ENCODE measurements around the gene CAMK4. TPM values are rescaled to one million over a fixed set of nuclear protein-coding genes. Genes with fewer than 3 reads are reported as not detected.
"Not testable (repeated sequence)": the region's sequence is repeated elsewhere in the genome, so short reads cannot be mapped to it uniquely, and the experiment has no call there.

Gene CAMK4
- total RNA-seq, 1 experiment from 2014 or later: 10.2 TPM

GRCh38 chr5:111353035-111353434 lies 128.9 kb downstream of the CAMK4 start:
- Histone ChIP-seq H3K79me2 (ENCODE audit: insufficient read depth, low read length) (no peaks in the 10 kb centered on the region), H3K36me3 (ENCODE audit: control insufficient read depth in 1 of 2, insufficient read depth in 2 of 2, low read length in 2 of 2) (no peaks in the 10 kb centered on the region), H3K4me3 (replicated peaks in 1 of 2; ENCODE audit: low read depth in 1 of 2, low read length in 2 of 2) (no peak overlapping the region), H2AFZ (ENCODE audit: low read depth, low read length, poor library complexity, severe bottlenecking) (no peak overlapping the region), H3K9me2 (ENCODE audit: insufficient read depth) (no peaks in the 10 kb centered on the region), H3K27ac (ENCODE audit: low read depth, low read length) (no peak overlapping the region), H3K9ac (ENCODE audit: low read length) (no peak overlapping the region), H3K27me3 (ENCODE audit: insufficient read depth, low read length) (no peaks in the 10 kb centered on the region), H4K20me1 (ENCODE audit: insufficient read depth) (no peaks in the 10 kb centered on the region), H3K4me1 (ENCODE audit: control insufficient read depth in 1 of 2, insufficient read depth in 2 of 2, low read length in 2 of 2) (no peaks in the 10 kb centered on the region), H3K4me2 (ENCODE audit: low read length) (no peak overlapping the region), H3K9me3 (ENCODE audit: control insufficient read depth in 1 of 2, insufficient read depth in 1 of 2, low read depth in 1 of 2, low read length in 2 of 2) (no peaks in the 10 kb centered on the region)
- DNase-seq (ENCODE audit: low read depth, low spot score) (no peak), ATAC-seq (no peak)
- intact Hi-C loops (cut with micrococcal nuclease): no loop called here
- CTCF ChIA-PET: no interaction called here
- TF ChIP-seq REST (IDR thresholded peaks at IDR 0.05; ENCODE audit: low read depth) (no peak), SRF (IDR thresholded peaks at IDR 0.05; ENCODE audit: low read depth) (no peak), POLR2A (IDR thresholded peaks at IDR 0.05; ENCODE audit: borderline replicate concordance, extremely low read depth, insufficient read depth, insufficient read length) (no peak), CBX3 (IDR thresholded peaks at IDR 0.05; ENCODE audit: low read depth) (no peak), ZNF274 (IDR thresholded peaks at IDR 0.05; ENCODE audit: low read depth, low read length) (no peak), EZH2 (IDR thresholded peaks at IDR 0.05) (no peak), EZH2phosphoT487 (IDR thresholded peaks at IDR 0.05; ENCODE audit: borderline replicate concordance) (no peak), ZBTB33 (IDR thresholded peaks at IDR 0.05; ENCODE audit: extremely low read depth, insufficient replicate concordance, low read length) (no peak), FOSL1 (IDR thresholded peaks at IDR 0.05; ENCODE audit: low read depth) (no peak), SIN3A (IDR thresholded peaks at IDR 0.05; ENCODE audit: low read depth) (no peak), EGR1 (IDR thresholded peaks at IDR 0.05; ENCODE audit: low read depth) (no peak), CEBPB (IDR thresholded peaks at IDR 0.05; ENCODE audit: low read depth) (no peak)
- no TSS peak for BruUV-seq (replicated peaks)
- POLR2A ChIA-PET: no interaction called here
- RAD21 ChIA-PET (ENCODE audit: low non-redundant PET in 1 of 2, low total read pairs in 2 of 2, uncharacterized antibody in 2 of 2, unreplicated experiment in 2 of 2): no interaction called here

- ATAC-seq; H3K9ac ChIP-seq (ENCODE audit: low read length); H3K27ac ChIP-seq (ENCODE audit: low read depth, low read length); BruUV-seq (replicated peaks); H3K4me2 ChIP-seq (ENCODE audit: low read length); H3K27me3 ChIP-seq (ENCODE audit: insufficient read depth, low read length); H4K20me1 ChIP-seq (ENCODE audit: insufficient read depth); intact Hi-C loops (cut with micrococcal nuclease); H3K9me3 ChIP-seq (ENCODE audit: control insufficient read depth in 1 of 2, insufficient read depth in 1 of 2, low read depth in 1 of 2, low read length in 2 of 2); CTCF ChIA-PET; H3K4me1 ChIP-seq (ENCODE audit: control insufficient read depth in 1 of 2, insufficient read depth in 2 of 2, low read length in 2 of 2); H3K4me3 ChIP-seq (replicated peaks in 1 of 2; ENCODE audit: low read depth in 1 of 2, low read length in 2 of 2); H3K9me2 ChIP-seq (ENCODE audit: insufficient read depth); H2AFZ ChIP-seq (ENCODE audit: low read depth, low read length, poor library complexity, severe bottlenecking); RAD21 ChIA-PET (ENCODE audit: low non-redundant PET in 1 of 2, low total read pairs in 2 of 2, uncharacterized antibody in 2 of 2, unreplicated experiment in 2 of 2); POLR2A ChIA-PET; H3K79me2 ChIP-seq (ENCODE audit: insufficient read depth, low read length); H3K36me3 ChIP-seq (ENCODE audit: control insufficient read depth in 1 of 2, insufficient read depth in 2 of 2, low read length in 2 of 2); DNase-seq (ENCODE audit: low read depth, low spot score): not testable (repeated sequence)
Measured at GRCh38 chr5:111358726-111359125, 134.5 kb downstream of the CAMK4 start.

Measured in HCT116 (cell line).